GM23338 (cell line): ENCODE data around the gene NEK6. TPM values are rescaled to one million over a fixed set of nuclear protein-coding genes. Genes with fewer than 3 reads are reported as not detected.
A peak's percentile ranks its signal among the peaks of the same experiment; 100 is the strongest.

Experiments
- ATAC-seq: fragments of 200-7000 bp; cut with Tn5 transposase; 3 replicates; pipeline ENCODE4 v1.9.1; 2020
- DNase-seq: peaks from one replicate; pipeline ENCODE4 v3.0.0-alpha.2; 2015; ENCODE audit warnings: low spot score
- H2AFZ ChIP-seq: fragments of 200-600 bp; sonication (generic); 2 replicates; pipeline ENCODE4 v1.8.0; 2016; ENCODE audit warnings: antibody characterized with exemption, mild to moderate bottlenecking, moderate library complexity
- H3F3A ChIP-seq: fragments of 200-600 bp; sonication (generic); replicated peaks from 2 replicates; pipeline ENCODE4 v1.8.0; 2017; ENCODE audit warnings: antibody characterized with exemption, mixed run types, low read depth
- H3K27ac ChIP-seq: fragments of 200-600 bp; sonication (generic); 2 replicates; pipeline ENCODE4 v1.6.1; 2016; ENCODE audit warnings: low read depth
- H3K27me3 ChIP-seq: fragments of 200-600 bp; sonication (generic); 2 replicates; pipeline ENCODE4 v1.8.0; 2016; ENCODE audit warnings: mild to moderate bottlenecking, mixed run types, moderate library complexity; ENCODE audit not compliant: insufficient read depth
- H3K36me3 ChIP-seq: fragments of 200-600 bp; sonication (generic); 2 replicates; pipeline ENCODE4 v1.8.0; 2016; ENCODE audit warnings: mild to moderate bottlenecking; ENCODE audit not compliant: insufficient read depth
- H3K4me1 ChIP-seq: fragments of 200-600 bp; sonication (generic); 2 replicates; pipeline ENCODE4 v1.8.0; 2016; ENCODE audit warnings: mild to moderate bottlenecking, moderate library complexity; ENCODE audit not compliant: insufficient read depth
- H3K4me2 ChIP-seq: fragments of 200-600 bp; sonication (generic); 2 replicates; pipeline ENCODE4 v1.7.1; 2017; ENCODE audit warnings: mixed run types
- H3K4me3 ChIP-seq: fragments of 200-600 bp; sonication (generic); 2 replicates; pipeline ENCODE4 v1.6.1; 2016; ENCODE audit warnings: mixed run types
- H3K79me2 ChIP-seq: fragments of 200-600 bp; sonication (generic); replicated peaks from 2 replicates; pipeline ENCODE4 v1.8.0; 2017; ENCODE audit warnings: mild to moderate bottlenecking; ENCODE audit not compliant: insufficient read depth
- H3K9me2 ChIP-seq: fragments of 200-600 bp; sonication (generic); 2 replicates; pipeline ENCODE4 v1.8.0; 2017; ENCODE audit not compliant: insufficient read depth
- H4K20me1 ChIP-seq: fragments of 200-600 bp; sonication (generic); replicated peaks from 2 replicates; pipeline ENCODE4 v1.8.0; 2017; ENCODE audit warnings: mild to moderate bottlenecking; ENCODE audit not compliant: insufficient read depth
- H3K27ac Mint-ChIP-seq: 2 replicates; pipeline ENCODE4 v1.8.0; 2020; ENCODE audit warnings: inconsistent platforms, mild to moderate bottlenecking, moderate library complexity, mixed read lengths
- H3K27me3 Mint-ChIP-seq: 3 replicates; pipeline ENCODE4 v1.8.0; 2022; ENCODE audit warnings: low read depth, mild to moderate bottlenecking, moderate library complexity, mixed read lengths, inconsistent platforms; ENCODE audit not compliant: insufficient read depth, poor library complexity
- H3K36me3 Mint-ChIP-seq: 3 replicates; pipeline ENCODE4 v1.8.0; 2021; ENCODE audit warnings: low read depth, mild to moderate bottlenecking, inconsistent platforms, moderate library complexity, mixed read lengths
- H3K4me1 Mint-ChIP-seq: 3 replicates; pipeline ENCODE4 v1.8.0; 2020; ENCODE audit warnings: mild to moderate bottlenecking, inconsistent platforms, mixed read lengths
- H3K4me3 Mint-ChIP-seq: 3 replicates; pipeline ENCODE4 v1.8.0; 2021; ENCODE audit warnings: moderate library complexity, mild to moderate bottlenecking, inconsistent platforms, mixed read lengths
- H3K9me3 Mint-ChIP-seq: 3 replicates; pipeline ENCODE4 v1.8.0; 2020; ENCODE audit warnings: moderate library complexity, mild to moderate bottlenecking, inconsistent platforms, mixed read lengths
- CREB1 ChIP-seq: fragments of 250-450 bp; sonication (Bioruptor Pico); IDR thresholded peaks from 2 replicates; pipeline ENCODE4 v1.5.0; 2020; ENCODE audit warnings: low read depth, mild to moderate bottlenecking, moderate library complexity
- CTCF ChIP-seq, 2 experiments: fragments of 200-600 bp in 1 of 2; sonication (generic) in 1 of 2; conservative IDR thresholded peaks; 2 replicates each; pipeline versions ENCODE4 v1.5.1 to v1.6.1; 2016 to 2017; ENCODE audit warnings: antibody characterized with exemption in 2 of 2, low read depth in 2 of 2, mild to moderate bottlenecking in 2 of 2, moderate library complexity in 1 of 2
- ETS1 ChIP-seq: IDR thresholded peaks from 2 replicates; pipeline ENCODE4 v1.6.1; 2016; ENCODE audit warnings: antibody characterized with exemption
- EZH2 ChIP-seq: fragments of 200-600 bp; sonication (generic); IDR thresholded peaks from one replicate; pipeline ENCODE4 v1.8.0; 2017; ENCODE audit warnings: antibody characterized with exemption, mild to moderate bottlenecking, low read depth; ENCODE audit not compliant: unreplicated experiment
- EZH2phosphoT487 ChIP-seq: fragments of 200-600 bp; sonication (generic); IDR thresholded peaks from one replicate; pipeline ENCODE4 v1.8.1; 2018; ENCODE audit warnings: antibody characterized with exemption; ENCODE audit not compliant: unreplicated experiment
- JUNB ChIP-seq: IDR thresholded peaks from one replicate; pipeline ENCODE4 v1.6.1; 2016; ENCODE audit warnings: antibody characterized with exemption; ENCODE audit not compliant: unreplicated experiment
- NANOG ChIP-seq: IDR thresholded peaks from 2 replicates; pipeline ENCODE4 v1.6.1; 2016; ENCODE audit warnings: antibody characterized with exemption, borderline replicate concordance
- POLR2AphosphoS5 ChIP-seq: IDR thresholded peaks from 2 replicates; pipeline ENCODE4 v1.6.1; 2016; ENCODE audit warnings: antibody characterized with exemption, low read depth
- REST ChIP-seq: IDR thresholded peaks from one replicate; pipeline ENCODE4 v1.6.1; 2018; ENCODE audit warnings: antibody characterized with exemption; ENCODE audit not compliant: unreplicated experiment
- STAT1 ChIP-seq: IDR thresholded peaks from one replicate; pipeline ENCODE4 v1.6.1; 2016; ENCODE audit warnings: antibody characterized with exemption; ENCODE audit not compliant: unreplicated experiment
- ZNF114 ChIP-seq: fragments of 250-450 bp; sonication (Bioruptor Pico); IDR thresholded peaks from 2 replicates; pipeline ENCODE4 v1.5.0; 2020; ENCODE audit warnings: mild to moderate bottlenecking, moderate library complexity
- ZNF331 ChIP-seq: fragments of 250-450 bp; sonication (Bioruptor Pico); IDR thresholded peaks from 2 replicates; pipeline ENCODE4 v1.5.0; 2020; ENCODE audit warnings: low read depth, mild to moderate bottlenecking, moderate library complexity
- ZNF462 ChIP-seq: fragments of 250-450 bp; sonication (Bioruptor Pico); IDR thresholded peaks from 2 replicates; pipeline ENCODE4 v1.5.0; 2020; ENCODE audit warnings: mild to moderate bottlenecking, moderate library complexity
- polyA plus RNA-seq: library from polyadenylated mRNA; unstranded; fragments of >200 nt; fragmentation: Nextera tagmentation; extraction: Ambion mirVana; gene quantifications from 2 replicates; pipeline ENCODE4 v1.2.1, GENCODE V29; 2016
- total RNA-seq: library from RNA; depleted of rRNA; stranded (reverse); fragments of >200 nt; shearing (Covaris generic); gene quantifications from 2 replicates; pipeline ENCODE4 v1.2.3, GENCODE V29; 2014

Gene NEK6
- total and polyA plus RNA-seq, 2 experiments from 2014 or later: 8.1 to 11.2 TPM

GRCh38 chr9:124334568-124335319, 77.0 kb downstream of the NEK6 start:
- Mint-ChIP-seq H3K27ac (no peak overlapping the region), H3K27me3 (peaks cover 5% of the 10 kb centered on the region), H3K36me3 (peaks cover 18% of the 10 kb centered on the region), H3K4me3 (no peak overlapping the region), H3K4me1 (peaks cover 7% of the 10 kb centered on the region; the same call in 2 of the 3 replicates), H3K9me3 (peaks cover 10% of the 10 kb centered on the region; the same call in 1 of the 3 replicates)
- ATAC-seq (peak; percentile 17; the same call in 1 of the 3 replicates), DNase-seq (no peak)
- no peaks in the 10 kb centered on the region for H3K9me2 ChIP-seq
- H3F3A ChIP-seq: no peaks in the 10 kb centered on the region
- H3K4me2 ChIP-seq: no peak overlapping the region
- H3K79me2 ChIP-seq: no peaks in the 10 kb centered on the region
- H3K36me3 ChIP-seq: no peaks in the 10 kb centered on the region
- no peak overlapping the region for H3K4me3 ChIP-seq
- TF ChIP-seq EZH2phosphoT487: no peak
- no peak for TF ChIP-seq JUNB
- TF ChIP-seq REST: no peak
- TF ChIP-seq ETS1: no peak
- no peak for TF ChIP-seq ZNF462 (CRISPR knock-in tag)
- no peak for TF ChIP-seq ZNF114 (CRISPR knock-in tag)
- TF ChIP-seq STAT1: no peak
- no peak for TF ChIP-seq ZNF331 (CRISPR knock-in tag)
- TF ChIP-seq CTCF (conservative IDR thresholded peaks at IDR 0.05; ENCODE audit: low read depth in 2 of 2): no peak
- TF ChIP-seq EZH2: no peak
- TF ChIP-seq CREB1 (CRISPR knock-in tag): no peak
- TF ChIP-seq POLR2AphosphoS5: no peak
- TF ChIP-seq NANOG: no peak
- no peak overlapping the region for H3K27ac ChIP-seq
- no peaks in the 10 kb centered on the region for H3K27me3 ChIP-seq
- no peak overlapping the region for H2AFZ ChIP-seq
- no peaks in the 10 kb centered on the region for H4K20me1 ChIP-seq
- H3K4me1 ChIP-seq: no peaks in the 10 kb centered on the region
